Measurements from ENCODE around the gene SPIRE1.

The SPIRE1 gene

DNA sequence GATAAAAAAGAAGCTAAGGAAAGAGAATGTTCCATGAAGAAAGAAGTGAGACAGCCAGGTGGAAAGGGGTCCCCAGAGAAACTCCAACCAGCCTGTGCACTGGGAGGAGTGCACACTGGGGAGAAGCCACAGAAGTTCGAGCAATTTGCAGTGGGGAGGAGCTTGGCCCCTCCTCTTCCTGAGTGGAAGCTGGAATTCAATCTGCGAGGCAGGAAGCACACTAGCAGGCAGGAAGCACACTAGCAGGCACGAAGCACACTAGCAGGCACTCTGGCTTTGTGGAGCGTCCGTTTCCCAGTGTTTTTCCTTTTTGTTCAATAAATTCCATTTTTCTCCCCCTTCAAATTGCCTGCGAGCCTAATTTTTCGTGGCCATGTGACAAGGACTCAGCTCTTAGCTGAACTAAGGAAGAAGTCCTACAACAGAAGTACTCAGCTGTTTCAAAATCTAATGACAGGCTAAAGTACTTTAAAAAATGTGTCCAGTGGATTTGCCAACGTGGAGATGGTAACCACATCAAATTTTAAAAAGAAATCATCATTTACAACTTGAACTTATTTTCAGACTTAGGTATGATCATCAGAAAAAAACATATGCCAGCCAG is 21.4 kb upstream of the SPIRE1 start:
- no peak for TF ChIP-seq CREB1 (IDR thresholded peaks at IDR 0.05; ENCODE audit: low read depth)
- TF ChIP-seq RAD21 (IDR thresholded peaks at IDR 0.05; ENCODE audit: low read depth), result no peak
- TF ChIP-seq, protein P1, sequence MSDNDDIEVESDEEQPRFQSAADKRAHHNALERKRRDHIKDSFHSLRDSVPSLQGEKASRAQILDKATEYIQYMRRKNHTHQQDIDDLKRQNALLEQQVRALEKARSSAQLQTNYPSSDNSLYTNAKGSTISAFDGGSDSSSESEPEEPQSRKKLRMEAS (IDR thresholded peaks at IDR 0.05), result peak; percentile 94

DNA sequence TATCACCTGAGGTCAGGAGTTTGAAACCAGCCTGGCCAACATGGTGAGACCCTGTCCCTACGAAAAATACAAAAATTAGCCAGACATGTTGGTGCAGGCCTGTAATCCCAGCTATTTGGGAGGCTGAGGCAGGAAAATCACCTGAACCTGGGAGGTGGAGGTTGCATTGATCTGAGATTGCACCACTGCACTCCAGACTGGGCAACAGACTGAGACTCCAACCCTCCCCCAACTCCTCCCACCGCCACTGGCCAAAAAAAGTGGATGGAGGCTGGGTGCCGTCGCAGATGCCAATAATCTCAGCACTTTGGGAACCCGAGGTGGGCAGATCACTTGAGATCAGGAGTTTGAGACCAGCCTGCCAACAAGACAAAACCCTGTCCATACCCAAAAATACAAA is 10.1 kb upstream of the SPIRE1 start:
- no peak for TF ChIP-seq EGR1 (IDR thresholded peaks at IDR 0.05)
- TF ChIP-seq YY1 (IDR thresholded peaks at IDR 0.05; ENCODE audit: low read depth), result no peak
- TF ChIP-seq CREB1 (IDR thresholded peaks at IDR 0.05; ENCODE audit: low read depth), result no peak
- no peak for TF ChIP-seq RAD21 (IDR thresholded peaks at IDR 0.05; ENCODE audit: low read depth)
- no peak for TF ChIP-seq TEAD4 (IDR thresholded peaks at IDR 0.05)
- TF ChIP-seq ZBTB7A (IDR thresholded peaks at IDR 0.05; ENCODE audit: low read depth), result no peak
- TF ChIP-seq NFIC (IDR thresholded peaks at IDR 0.05), result no peak
- no peak for TF ChIP-seq FOXM1 (IDR thresholded peaks at IDR 0.05; ENCODE audit: borderline replicate concordance, low read depth)
- TF ChIP-seq, protein P2, sequence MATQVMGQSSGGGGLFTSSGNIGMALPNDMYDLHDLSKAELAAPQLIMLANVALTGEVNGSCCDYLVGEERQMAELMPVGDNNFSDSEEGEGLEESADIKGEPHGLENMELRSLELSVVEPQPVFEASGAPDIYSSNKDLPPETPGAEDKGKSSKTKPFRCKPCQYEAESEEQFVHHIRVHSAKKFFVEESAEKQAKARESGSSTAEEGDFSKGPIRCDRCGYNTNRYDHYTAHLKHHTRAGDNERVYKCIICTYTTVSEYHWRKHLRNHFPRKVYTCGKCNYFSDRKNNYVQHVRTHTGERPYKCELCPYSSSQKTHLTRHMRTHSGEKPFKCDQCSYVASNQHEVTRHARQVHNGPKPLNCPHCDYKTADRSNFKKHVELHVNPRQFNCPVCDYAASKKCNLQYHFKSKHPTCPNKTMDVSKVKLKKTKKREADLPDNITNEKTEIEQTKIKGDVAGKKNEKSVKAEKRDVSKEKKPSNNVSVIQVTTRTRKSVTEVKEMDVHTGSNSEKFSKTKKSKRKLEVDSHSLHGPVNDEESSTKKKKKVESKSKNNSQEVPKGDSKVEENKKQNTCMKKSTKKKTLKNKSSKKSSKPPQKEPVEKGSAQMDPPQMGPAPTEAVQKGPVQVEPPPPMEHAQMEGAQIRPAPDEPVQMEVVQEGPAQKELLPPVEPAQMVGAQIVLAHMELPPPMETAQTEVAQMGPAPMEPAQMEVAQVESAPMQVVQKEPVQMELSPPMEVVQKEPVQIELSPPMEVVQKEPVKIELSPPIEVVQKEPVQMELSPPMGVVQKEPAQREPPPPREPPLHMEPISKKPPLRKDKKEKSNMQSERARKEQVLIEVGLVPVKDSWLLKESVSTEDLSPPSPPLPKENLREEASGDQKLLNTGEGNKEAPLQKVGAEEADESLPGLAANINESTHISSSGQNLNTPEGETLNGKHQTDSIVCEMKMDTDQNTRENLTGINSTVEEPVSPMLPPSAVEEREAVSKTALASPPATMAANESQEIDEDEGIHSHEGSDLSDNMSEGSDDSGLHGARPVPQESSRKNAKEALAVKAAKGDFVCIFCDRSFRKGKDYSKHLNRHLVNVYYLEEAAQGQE (IDR thresholded peaks at IDR 0.05; ENCODE audit: low read depth), result no peak

DNA sequence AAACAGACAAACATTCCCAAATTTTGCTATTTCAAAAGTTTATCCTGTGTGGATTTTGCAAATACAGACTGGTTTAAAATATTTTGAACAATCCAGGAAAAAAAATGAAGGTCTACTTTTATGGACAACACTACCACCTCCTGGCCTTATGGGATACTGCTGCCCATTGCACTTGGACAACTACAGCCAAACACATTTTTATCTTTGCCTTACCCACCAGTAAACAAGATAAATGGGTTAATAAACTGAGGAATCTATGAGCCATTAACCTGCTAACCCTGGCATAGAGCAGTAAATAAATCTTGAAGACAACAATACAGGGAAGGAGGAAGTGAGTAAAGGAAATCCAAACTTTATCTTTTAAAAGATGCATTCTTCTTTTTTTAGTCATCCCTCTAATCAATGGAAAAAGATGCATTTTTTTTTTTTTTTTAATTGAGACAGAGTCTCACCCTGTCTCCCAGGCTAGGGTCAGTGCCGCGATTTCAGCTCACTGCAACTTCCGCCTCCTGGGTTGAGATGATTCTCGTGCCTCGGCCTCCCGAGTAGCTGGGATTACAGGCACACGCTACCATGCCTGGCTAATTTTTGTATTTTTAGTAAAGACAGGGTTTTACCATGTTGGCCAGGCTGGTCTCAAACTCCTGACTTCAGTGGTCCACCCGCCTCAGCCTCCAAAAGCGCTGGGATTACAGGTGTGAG is 2.1 kb upstream of the SPIRE1 start:
- peak; percentile 83 for TF ChIP-seq RAD21 (IDR thresholded peaks at IDR 0.05; ENCODE audit: low read depth)
- no peak for TF ChIP-seq EGR1 (IDR thresholded peaks at IDR 0.05)

DNA sequence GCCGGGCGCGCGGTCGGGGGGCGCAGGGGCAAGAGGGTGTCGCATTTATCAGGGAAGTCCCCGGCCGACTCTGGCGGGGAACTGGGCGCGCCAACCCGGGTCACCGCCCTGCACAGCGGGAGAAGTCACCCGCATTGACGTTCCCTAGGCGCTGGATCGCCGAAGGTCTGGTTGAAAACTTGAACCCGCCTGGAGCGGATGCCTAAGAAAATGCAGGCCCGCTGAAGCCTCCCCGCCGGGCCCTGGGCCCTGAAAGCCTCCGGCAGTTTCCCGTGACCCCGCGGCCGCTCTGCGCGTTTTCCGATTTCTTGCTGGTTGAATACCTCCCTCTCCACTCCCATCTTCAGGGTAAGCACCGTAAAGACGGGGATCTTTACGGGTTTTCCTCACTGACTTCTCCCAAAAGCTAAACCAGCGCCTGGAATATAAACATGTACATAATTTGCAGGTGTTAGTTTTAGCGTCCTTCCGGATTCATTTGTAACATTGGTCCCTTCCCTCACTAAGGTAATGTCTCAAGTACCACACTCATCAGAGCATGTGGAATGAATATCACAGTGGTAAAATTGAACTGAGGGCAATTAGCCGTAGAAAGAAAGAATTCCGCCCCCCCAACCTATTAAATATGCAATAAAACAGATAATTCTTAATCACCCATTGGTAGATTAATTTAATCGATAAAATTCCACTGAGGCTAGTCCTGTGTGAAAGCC is 675 bp upstream of the SPIRE1 start:
- TF ChIP-seq TEAD4 (IDR thresholded peaks at IDR 0.05), result no peak
- TF ChIP-seq, protein P1 (IDR thresholded peaks at IDR 0.05), result no peak
- no peak for TF ChIP-seq TAF1 (IDR thresholded peaks at IDR 0.05; ENCODE audit: low read depth)
- TF ChIP-seq, protein P3, sequence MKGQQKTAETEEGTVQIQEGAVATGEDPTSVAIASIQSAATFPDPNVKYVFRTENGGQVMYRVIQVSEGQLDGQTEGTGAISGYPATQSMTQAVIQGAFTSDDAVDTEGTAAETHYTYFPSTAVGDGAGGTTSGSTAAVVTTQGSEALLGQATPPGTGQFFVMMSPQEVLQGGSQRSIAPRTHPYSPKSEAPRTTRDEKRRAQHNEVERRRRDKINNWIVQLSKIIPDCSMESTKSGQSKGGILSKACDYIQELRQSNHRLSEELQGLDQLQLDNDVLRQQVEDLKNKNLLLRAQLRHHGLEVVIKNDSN (IDR thresholded peaks at IDR 0.05), result no peak
- no peak for TF ChIP-seq TCF12 (IDR thresholded peaks at IDR 0.05; ENCODE audit: low read depth)

DNA sequence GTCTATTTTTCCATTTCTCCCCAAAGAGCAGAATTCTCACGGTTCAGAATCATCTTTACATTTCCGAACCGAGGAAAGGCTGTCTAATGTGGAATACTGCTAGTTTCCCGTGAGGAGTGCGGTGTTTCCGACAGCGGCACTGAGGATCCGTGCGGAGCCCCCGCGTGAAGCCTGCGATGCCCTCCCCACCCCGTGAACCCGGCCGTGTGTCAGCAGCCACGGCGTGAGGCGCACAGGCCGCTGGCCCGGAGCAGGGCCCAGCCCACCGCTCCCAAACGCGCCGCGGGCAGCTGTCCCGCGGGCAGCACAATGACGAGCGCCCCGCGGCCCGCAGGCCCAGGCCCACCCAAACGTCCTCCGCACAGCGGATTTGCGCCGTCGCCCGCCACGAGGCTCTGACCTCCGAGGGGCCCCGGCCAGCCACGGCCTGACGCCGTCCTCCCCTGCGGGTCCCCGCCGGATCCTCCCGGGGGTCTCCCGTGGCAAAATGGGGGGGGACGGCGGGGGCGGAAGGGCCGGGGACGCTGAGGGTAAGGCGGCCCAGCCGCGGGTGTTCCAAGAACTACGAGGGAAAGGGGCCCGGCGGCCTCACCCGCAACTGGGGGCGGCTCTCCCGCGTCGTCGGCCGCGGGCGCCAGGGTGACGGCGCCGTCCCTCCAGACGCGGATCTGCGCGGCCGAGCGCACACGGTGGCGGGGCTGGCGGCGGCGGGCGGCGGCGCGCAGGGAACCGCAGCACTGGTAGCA is 796 bp downstream of the SPIRE1 start:
- TF ChIP-seq TAF1 (IDR thresholded peaks at IDR 0.05; ENCODE audit: low read depth) (no peak), FOXM1 (IDR thresholded peaks at IDR 0.05; ENCODE audit: borderline replicate concordance, low read depth) (no peak), YY1 (IDR thresholded peaks at IDR 0.05; ENCODE audit: low read depth) (no peak), RAD21 (IDR thresholded peaks at IDR 0.05; ENCODE audit: low read depth) (no peak), CEBPB (IDR thresholded peaks at IDR 0.05) (no peak), CREB1 (IDR thresholded peaks at IDR 0.05; ENCODE audit: low read depth) (no peak), TEAD4 (IDR thresholded peaks at IDR 0.05) (no peak), NFIC (IDR thresholded peaks at IDR 0.05) (no peak), ZBTB7A (IDR thresholded peaks at IDR 0.05; ENCODE audit: low read depth) (peak; percentile 92)
- TF ChIP-seq, protein P2 (IDR thresholded peaks at IDR 0.05; ENCODE audit: low read depth), result no peak
- TF ChIP-seq, protein P1 (IDR thresholded peaks at IDR 0.05), result 0 out of 2 replicates have a peak, but pooled peaks have one; percentile 42

DNA sequence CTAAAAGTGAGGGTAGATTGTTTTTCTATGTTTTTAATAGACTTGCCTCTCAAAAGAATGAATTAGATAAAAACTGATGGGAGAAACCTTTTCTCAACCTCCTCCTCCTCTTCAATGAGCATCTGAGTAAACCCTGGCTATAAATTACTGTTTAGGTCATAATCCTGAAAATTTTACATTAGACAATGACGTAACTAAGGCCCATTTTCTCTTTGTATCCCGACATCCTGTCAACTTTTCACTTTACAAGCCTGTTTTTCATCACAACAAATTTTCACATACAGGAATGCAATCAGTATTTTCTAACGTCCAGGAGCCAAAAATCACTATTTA is 1.3 kb downstream of the SPIRE1 start:
- TF ChIP-seq ZBTB7A (IDR thresholded peaks at IDR 0.05; ENCODE audit: low read depth) (no peak), RAD21 (IDR thresholded peaks at IDR 0.05; ENCODE audit: low read depth) (no peak), FOXM1 (IDR thresholded peaks at IDR 0.05; ENCODE audit: borderline replicate concordance, low read depth) (no peak), CEBPB (IDR thresholded peaks at IDR 0.05) (no peak), TAF1 (IDR thresholded peaks at IDR 0.05; ENCODE audit: low read depth) (no peak), NFIC (IDR thresholded peaks at IDR 0.05) (no peak), TCF12 (IDR thresholded peaks at IDR 0.05; ENCODE audit: low read depth) (no peak), EGR1 (IDR thresholded peaks at IDR 0.05) (no peak), EP300 (IDR thresholded peaks at IDR 0.05; ENCODE audit: borderline replicate concordance) (no peak), CREB1 (IDR thresholded peaks at IDR 0.05; ENCODE audit: low read depth) (no peak), TEAD4 (IDR thresholded peaks at IDR 0.05) (no peak), YY1 (IDR thresholded peaks at IDR 0.05; ENCODE audit: low read depth) (no peak)
- TF ChIP-seq, protein P2 (IDR thresholded peaks at IDR 0.05; ENCODE audit: low read depth), result no peak
- TF ChIP-seq, protein P1 (IDR thresholded peaks at IDR 0.05), result no peak
- TF ChIP-seq, protein P3 (IDR thresholded peaks at IDR 0.05), result no peak

All from Ishikawa (cell line).